IMR-90 (cell line): ENCODE results near the gene CACNB3. TPM values are rescaled to one million over a fixed set of nuclear protein-coding genes. Genes with fewer than 3 reads are reported as not detected.

Experiments
- FOS ChIP-seq: fragments of 150-350 bp; IDR thresholded peaks from 2 replicates; pipeline ENCODE4 v1.6.1; 2016; ENCODE audit warnings: low read depth, low read length
- MXI1 ChIP-seq: IDR thresholded peaks from 2 replicates; pipeline ENCODE4 v1.6.1; 2012; ENCODE audit warnings: low read depth, mild to moderate bottlenecking, low read length, moderate library complexity, borderline replicate concordance
- RFX5 ChIP-seq: IDR thresholded peaks from 2 replicates; pipeline ENCODE4 v1.8.0; 2012; ENCODE audit warnings: low read depth, mild to moderate bottlenecking, low read length, moderate library complexity
- polyA plus RNA-seq, 3 experiments: library from polyadenylated mRNA; depleted of rRNA; stranded (reverse); fragments of >200 nt; gene quantifications; 2 replicates each; pipeline ENCODE4 v1.2.3, GENCODE V29; 2012; ENCODE audit warnings: low replicate concordance in 1 of 3
- total RNA-seq: library from RNA; depleted of rRNA; stranded (reverse); fragments of >200 nt; gene quantifications from 2 replicates; pipeline ENCODE4 v1.2.3, GENCODE V29; 2012

Gene CACNB3
- total and polyA plus RNA-seq, 2 of the 4 experiments (the other 2 are of a cell fraction), result 18.1 to 45.1 TPM

- TF ChIP-seq FOS (no peak), MXI1 (peak; percentile 91), RFX5 (no peak)
These were observed 3.8 kb upstream of the CACNB3 start (continued) for GRCh38 chr12:48814262-48815125.
